ENCODE data around the gene TMEM255B.

The TMEM255B gene

GRCh38 chr13:113849546-113849945 lies 90.5 kb downstream of the TMEM255B start:
- DNase-seq (ENCODE audit: low read depth): no peak

DNA sequence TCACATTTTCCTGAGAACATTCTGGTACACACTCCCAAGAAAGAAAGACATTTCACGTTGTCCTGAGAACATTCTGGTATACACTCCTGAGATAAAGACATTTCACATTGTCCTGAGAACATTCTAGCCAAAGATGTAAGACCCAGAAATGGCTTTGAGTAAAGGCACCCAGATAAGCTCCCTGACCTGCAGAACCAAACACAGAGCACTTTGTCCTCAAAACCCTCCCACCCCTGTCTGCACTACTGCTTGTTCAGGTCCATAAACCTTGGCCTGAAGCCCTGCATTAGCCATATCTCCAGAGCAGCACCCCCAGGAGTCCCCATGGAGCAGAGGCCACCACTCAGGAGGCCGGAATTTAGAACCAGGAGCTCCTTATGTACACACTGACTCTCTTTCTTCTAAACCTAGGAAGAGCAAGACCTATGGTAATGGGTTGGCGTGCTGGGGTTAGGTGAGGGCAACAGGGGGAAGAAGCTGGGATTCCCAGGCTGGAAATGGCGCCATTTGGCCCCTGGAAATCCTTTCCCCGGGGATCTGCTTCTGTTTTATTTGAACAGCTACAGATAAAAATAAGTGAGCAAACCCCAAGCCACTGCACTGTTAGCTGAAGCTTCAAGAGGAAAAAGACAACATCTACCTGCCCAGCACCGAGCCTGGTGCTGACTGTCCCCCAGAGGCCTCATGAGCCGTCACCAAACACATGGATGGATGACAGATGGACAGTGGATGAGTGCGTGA lies 91.1 kb downstream of the TMEM255B start:
- no peak for DNase-seq (ENCODE audit: low read depth)

DNA sequence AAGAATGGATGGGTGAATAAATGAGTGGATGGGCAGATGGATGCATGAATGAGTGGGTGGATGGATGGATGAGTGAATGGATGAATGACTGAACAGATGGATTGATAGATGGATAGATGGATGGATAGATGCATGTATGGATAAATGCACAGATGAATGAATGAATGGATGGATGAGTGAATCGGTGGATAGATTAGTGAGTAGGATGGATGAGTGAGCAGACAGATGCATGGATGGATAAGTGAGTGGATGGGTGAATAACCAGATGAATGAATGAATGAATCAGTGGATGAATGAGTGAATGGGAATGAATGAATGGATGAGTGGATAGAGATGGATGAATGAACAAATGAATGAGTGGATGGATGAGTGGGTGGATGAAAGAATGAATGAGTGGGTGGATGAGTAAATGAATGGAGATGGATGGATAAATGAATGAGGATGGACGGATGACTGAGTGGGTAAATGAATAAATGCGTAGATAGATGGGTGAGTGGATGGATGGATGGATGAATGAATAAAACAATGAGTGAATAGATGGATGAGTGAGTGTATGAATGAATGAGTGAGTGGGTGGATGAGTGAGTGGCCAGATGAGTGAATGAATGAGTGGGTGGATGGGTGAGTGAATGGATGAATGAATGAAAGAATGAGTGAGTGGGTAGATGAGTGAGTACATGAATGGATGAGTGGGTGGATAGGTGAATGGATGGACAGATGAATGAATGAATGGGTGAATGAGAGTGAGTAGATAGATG lies 91.9 kb downstream of the TMEM255B start:
- DNase-seq (ENCODE audit: low read depth): no peak

DNA sequence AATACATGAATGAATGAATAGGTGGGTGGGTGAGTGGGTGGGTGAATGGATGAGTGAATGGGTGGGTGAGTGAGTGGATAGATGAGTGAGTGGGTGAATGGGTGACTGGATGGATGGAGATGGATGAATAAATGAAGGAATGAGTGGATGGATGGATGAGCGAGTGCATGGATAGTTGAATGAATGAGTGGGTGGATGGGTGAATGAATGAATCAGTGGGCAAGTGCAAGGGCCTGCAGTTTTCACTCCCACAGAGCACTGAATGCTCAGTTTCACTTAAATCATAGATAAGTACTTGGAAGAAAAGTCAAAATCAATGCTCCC lies 92.4 kb downstream of the TMEM255B start:
- DNase-seq (ENCODE audit: low read depth): no peak

- no peak for DNase-seq (ENCODE audit: low read depth)
Observed at GRCh38 chr13:113851826-113852535, 93.0 kb downstream of the TMEM255B start.

- no peak for DNase-seq (ENCODE audit: low read depth)
Observed at GRCh38 chr13:113852536-113853517, 93.8 kb downstream of the TMEM255B start.

DNA sequence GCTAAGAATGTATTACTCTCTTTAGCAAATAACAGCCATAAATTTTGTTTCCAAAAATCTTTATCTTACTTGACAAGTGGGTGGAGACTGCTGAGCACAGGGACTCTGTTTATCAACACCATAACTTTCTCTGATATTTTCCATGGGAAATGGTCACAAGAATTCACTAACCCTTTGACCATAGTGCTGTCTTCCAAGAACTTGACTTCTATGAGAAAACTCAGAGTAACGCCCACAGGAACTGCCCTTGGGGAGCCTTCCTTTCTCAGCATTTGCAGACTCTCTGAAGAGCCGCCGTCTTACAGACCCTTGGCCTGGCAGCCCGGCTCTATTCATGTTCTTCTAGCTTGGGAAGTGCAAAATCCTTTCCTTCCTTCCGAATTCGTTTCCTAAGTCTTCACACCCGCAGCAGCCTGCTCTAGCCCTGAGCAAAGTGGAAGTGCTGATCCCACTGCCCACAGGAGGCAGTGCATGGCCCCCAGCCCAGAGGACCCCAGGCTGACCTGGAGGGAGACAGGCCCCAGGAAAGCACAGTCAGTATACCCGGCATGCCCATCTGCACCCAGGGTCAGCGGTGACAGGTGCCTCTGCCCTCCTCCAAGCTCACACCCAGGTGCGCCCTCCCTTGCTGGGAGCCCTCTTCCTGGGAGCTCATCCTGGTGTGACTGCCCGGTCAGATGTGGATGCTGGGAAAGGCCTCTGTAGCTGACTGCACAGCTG lies 94.7 kb downstream of the TMEM255B start:
- no peak for DNase-seq (ENCODE audit: low read depth)

- DNase-seq (ENCODE audit: low read depth): no peak
Observed at GRCh38 chr13:113854238-113855011, 95.4 kb downstream of the TMEM255B start.

DNA sequence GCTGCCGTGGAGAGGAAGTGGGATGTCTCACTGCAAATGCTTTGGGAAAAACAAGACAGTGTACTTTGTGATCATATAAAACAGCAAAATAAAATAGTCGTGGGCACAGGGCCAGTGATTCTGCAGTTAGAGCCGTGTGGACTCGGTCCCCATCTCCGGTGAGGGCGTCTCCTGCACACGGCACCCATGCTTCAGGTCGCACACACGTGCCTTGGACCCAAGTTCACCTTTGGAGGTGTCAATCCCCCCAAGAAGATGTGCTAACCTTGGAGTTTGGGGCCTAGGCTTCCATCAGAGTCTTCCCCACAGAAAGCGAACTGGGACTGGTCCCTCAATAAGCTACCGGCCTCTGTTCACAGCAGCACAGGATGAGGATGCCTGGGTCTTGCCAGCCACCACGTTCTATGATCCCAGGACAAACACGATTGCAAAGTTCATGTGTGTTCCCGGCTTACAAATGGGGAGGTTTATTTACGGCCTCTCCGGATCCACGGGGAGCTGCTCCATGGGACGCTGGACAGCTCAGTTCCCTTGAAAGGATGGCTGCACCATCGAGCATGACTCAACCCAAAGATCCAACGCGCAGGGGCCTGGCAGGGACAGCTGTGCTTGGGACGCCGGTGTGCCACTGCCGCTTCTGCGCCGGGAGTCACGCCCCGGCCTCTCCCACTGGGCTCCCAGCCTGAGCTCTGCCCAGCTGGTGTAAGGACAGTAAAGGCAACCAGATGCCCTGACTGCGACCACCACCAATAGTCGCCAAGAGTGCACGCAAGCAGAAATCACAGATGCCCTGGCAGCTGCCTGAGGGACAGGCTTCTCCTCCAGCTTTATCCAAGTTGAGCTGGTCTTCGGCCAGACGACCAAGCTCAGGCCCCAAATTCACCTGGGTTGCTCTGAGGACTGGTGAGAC lies 96.2 kb downstream of the TMEM255B start:
- DNase-seq (ENCODE audit: low read depth): no peak

DNA sequence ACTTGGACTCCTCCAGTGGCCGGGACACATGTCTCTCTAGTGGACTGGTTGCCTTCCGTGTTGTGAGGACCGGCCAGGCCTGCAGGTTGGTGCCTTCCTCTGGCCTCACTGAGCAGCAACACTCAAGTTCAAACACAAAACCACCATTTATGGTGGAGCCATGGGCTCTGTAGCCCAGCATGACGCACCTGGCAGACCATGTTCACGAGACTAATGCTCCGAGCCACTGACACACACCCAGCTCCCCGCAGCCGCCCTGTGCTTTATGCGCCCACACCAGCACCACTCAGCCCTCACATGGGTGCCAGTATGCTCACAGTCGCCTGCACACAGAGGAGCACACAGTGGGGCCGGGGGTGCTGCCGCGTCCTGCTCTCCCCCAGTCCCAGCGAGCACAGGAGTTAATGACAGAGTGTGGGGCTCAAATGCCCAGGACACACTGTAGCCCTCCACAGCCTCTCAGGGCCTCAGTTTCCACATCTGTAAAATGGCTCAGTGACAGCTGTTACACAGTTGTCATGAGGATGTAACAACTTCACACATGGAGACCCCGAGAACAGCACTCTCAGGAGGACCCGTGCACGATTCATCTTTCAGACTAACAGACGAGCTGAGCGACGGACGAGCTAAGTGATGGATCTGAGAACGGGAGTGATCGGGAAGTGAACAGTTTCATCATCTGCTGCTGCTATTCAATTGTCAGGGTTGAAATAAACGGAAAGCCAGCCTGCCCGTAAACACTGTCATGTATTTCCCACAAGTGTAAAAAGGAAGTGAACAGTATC lies 97.1 kb downstream of the TMEM255B start:
- DNase-seq (ENCODE audit: low read depth): no peak

GRCh38 chr13:113856716-113857065 lies 97.7 kb downstream of the TMEM255B start:
- no peak for DNase-seq (ENCODE audit: low read depth)

- DNase-seq (ENCODE audit: low read depth): no peak
Observed at GRCh38 chr13:113857531-113858195, 98.6 kb downstream of the TMEM255B start.

GRCh38 chr13:113859311-113860050 lies 100.5 kb downstream of the TMEM255B start:
- no peak for DNase-seq (ENCODE audit: low read depth)

- DNase-seq (ENCODE audit: low read depth): no peak
Observed at GRCh38 chr13:113860051-113860664, 101.1 kb downstream of the TMEM255B start.

GRCh38 chr13:113860665-113861432 lies 101.8 kb downstream of the TMEM255B start:
- DNase-seq (ENCODE audit: low read depth): no peak

DNA sequence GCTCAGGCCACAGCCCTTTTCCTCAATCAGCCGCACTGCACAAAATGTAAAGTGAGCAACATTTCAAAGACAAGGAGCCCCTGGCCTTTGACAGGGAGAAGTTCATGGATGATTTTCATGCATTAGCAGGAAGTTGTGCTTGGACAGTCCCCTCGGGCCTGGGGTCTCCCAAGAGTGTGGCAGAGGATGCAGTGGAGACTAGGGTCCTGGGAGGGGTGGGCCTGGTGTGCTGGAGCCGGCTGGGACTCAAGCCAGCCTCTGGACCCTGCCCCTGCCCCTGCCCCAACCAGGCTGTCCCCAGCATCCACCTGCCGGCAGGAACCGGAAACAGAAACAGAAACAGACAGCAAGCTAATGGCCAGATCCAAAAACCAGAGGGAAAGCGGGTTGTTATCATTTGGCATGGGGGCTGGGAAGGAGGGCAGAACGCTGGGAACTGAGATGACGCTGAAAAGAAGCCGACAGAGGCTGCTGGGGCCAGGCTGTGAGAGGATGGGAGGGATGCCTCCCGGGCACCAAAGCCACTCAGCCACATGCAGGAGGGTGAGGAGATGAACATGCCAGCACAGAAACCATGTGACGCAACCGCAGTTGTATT lies 102.5 kb downstream of the TMEM255B start:
- DNase-seq (ENCODE audit: low read depth): no peak
